WTC11 (cell line): Measurements from ENCODE around the gene TNXB. TPM values are rescaled to one million over a fixed set of nuclear protein-coding genes. Genes with fewer than 3 reads are reported as not detected.

Experiments
- ATAC-seq: fragments of 200-7000 bp; cut with Tn5 transposase; 2 replicates; pipeline ENCODE4 v1.10.0; 2021; ENCODE audit warnings: mild to moderate bottlenecking, moderate library complexity
- CTCF ChIA-PET: fragments of 300-600 bp; sonication (Branson Sonifier 250); formaldehyde crosslinking; loops from one replicate; lab custom pipeline; 2021; ENCODE audit warnings: antibody characterized with exemption; lab: Charles Lee
- POLR2A ChIA-PET: fragments of 350-600 bp; sonication (Branson Sonifier 250); formaldehyde crosslinking; loops from one replicate; lab custom pipeline; 2021; ENCODE audit warnings: antibody characterized with exemption; lab: Charles Lee
- DNase-seq: peaks from one replicate; pipeline ENCODE4 v3.0.0; 2021; ENCODE audit warnings: low spot score
- H3K27ac Mint-ChIP-seq: 2 replicates; pipeline ENCODE4 v1.8.0; 2021; ENCODE audit warnings: mixed read lengths
- H3K27me3 Mint-ChIP-seq: 2 replicates; pipeline ENCODE4 v1.8.0; 2021; ENCODE audit warnings: low read depth, mild to moderate bottlenecking, moderate library complexity, mixed read lengths
- H3K36me3 Mint-ChIP-seq: 2 replicates; pipeline ENCODE4 v1.8.0; 2021; ENCODE audit warnings: mixed read lengths
- H3K4me1 Mint-ChIP-seq: 2 replicates; pipeline ENCODE4 v1.8.0; 2022; ENCODE audit warnings: mixed read lengths
- H3K4me3 Mint-ChIP-seq: 2 replicates; pipeline ENCODE4 v1.8.0; 2021; ENCODE audit warnings: mild to moderate bottlenecking, moderate library complexity, mixed read lengths
- H3K9me3 Mint-ChIP-seq: 2 replicates; pipeline ENCODE4 v1.8.0; 2021; ENCODE audit warnings: mixed read lengths
- AR ChIP-seq: fragments of 250-450 bp; sonication (Bioruptor Pico); IDR thresholded peaks from 2 replicates; pipeline ENCODE4 v1.9.0; 2021; ENCODE audit warnings: mild to moderate bottlenecking
- CBFB ChIP-seq: sonication (generic); formaldehyde crosslinking; IDR thresholded peaks from 2 replicates; pipeline ENCODE4 v1.8.1; 2022; ENCODE audit warnings: mild to moderate bottlenecking, low read depth, missing genetic modification reagents
- CREM ChIP-seq: sonication (generic); formaldehyde crosslinking; IDR thresholded peaks from 2 replicates; pipeline ENCODE4 v1.8.1; 2022; ENCODE audit warnings: mild to moderate bottlenecking, missing genetic modification reagents, moderate library complexity
- EMX1 ChIP-seq: fragments of 250-450 bp; sonication (Bioruptor Pico); IDR thresholded peaks from 2 replicates; pipeline ENCODE4 v1.8.0; 2021; ENCODE audit warnings: mild to moderate bottlenecking
- FOXJ3 ChIP-seq: sonication (generic); formaldehyde crosslinking; IDR thresholded peaks from 2 replicates; pipeline ENCODE4 v1.9.0; 2021; ENCODE audit warnings: missing genetic modification reagents, mild to moderate bottlenecking, borderline replicate concordance
- HMGXB4 ChIP-seq: sonication (generic); formaldehyde crosslinking; IDR thresholded peaks from 2 replicates; pipeline ENCODE4 v1.8.1; 2023; ENCODE audit warnings: mild to moderate bottlenecking, moderate library complexity, missing genetic modification reagents
- NFATC4 ChIP-seq: fragments of 250-450 bp; sonication (Bioruptor Pico); IDR thresholded peaks from 2 replicates; pipeline ENCODE4 v1.9.0; 2021; ENCODE audit warnings: mild to moderate bottlenecking
- NFYB ChIP-seq: sonication (generic); formaldehyde crosslinking; conservative IDR thresholded peaks from 2 replicates; pipeline ENCODE4 v1.8.0; 2022; ENCODE audit warnings: low read depth, missing genetic modification reagents
- NR1H2 ChIP-seq: sonication (generic); formaldehyde crosslinking; IDR thresholded peaks from 2 replicates; pipeline ENCODE4 v1.9.0; 2021; ENCODE audit warnings: mild to moderate bottlenecking, moderate library complexity, missing genetic modification reagents
- OVOL2 ChIP-seq: fragments of 250-450 bp; sonication (Bioruptor Pico); IDR thresholded peaks from 2 replicates; pipeline ENCODE4 v1.9.0; 2021; ENCODE audit warnings: mild to moderate bottlenecking, borderline replicate concordance
- PRRX2 ChIP-seq: fragments of 250-450 bp; sonication (Bioruptor Pico); IDR thresholded peaks from 2 replicates; pipeline ENCODE4 v1.8.0; 2021; ENCODE audit warnings: mild to moderate bottlenecking
- SMAD4 ChIP-seq: sonication (generic); formaldehyde crosslinking; IDR thresholded peaks from 2 replicates; pipeline ENCODE4 v1.8.0; 2022; ENCODE audit warnings: mild to moderate bottlenecking, missing genetic modification reagents
- TCF7 ChIP-seq: sonication (generic); formaldehyde crosslinking; IDR thresholded peaks from 2 replicates; pipeline ENCODE4 v1.8.0; 2022; ENCODE audit warnings: mild to moderate bottlenecking, low read depth, missing genetic modification reagents, moderate library complexity
- TEAD1 ChIP-seq: sonication (generic); formaldehyde crosslinking; IDR thresholded peaks from 2 replicates; pipeline ENCODE4 v1.8.0; 2022; ENCODE audit warnings: mild to moderate bottlenecking, missing genetic modification reagents
- ZNF138 ChIP-seq: sonication (generic); formaldehyde crosslinking; conservative IDR thresholded peaks from 2 replicates; pipeline ENCODE4 v1.8.1; 2022; ENCODE audit warnings: mild to moderate bottlenecking, moderate library complexity, missing genetic modification reagents
- ZNF263 ChIP-seq: sonication (generic); formaldehyde crosslinking; IDR thresholded peaks from 2 replicates; pipeline ENCODE4 v1.8.1; 2022; ENCODE audit warnings: low read depth, mild to moderate bottlenecking, moderate library complexity, missing genetic modification reagents
- total RNA-seq: library from RNA; stranded (reverse); gene quantifications from 3 replicates; pipeline ENCODE4 v1.2.3, GENCODE V29; 2021
- TF ChIP-seq, protein P1 (sequence below): sonication (generic); formaldehyde crosslinking; IDR thresholded peaks from 2 replicates; pipeline ENCODE4 v1.8.0; 2022; ENCODE audit warnings: mild to moderate bottlenecking, missing genetic modification reagents
- TF ChIP-seq, protein P2 (sequence below): fragments of 250-450 bp; sonication (Bioruptor Pico); IDR thresholded peaks from 2 replicates; pipeline ENCODE4 v2.1.2; 2022; ENCODE audit warnings: mild to moderate bottlenecking, moderate library complexity
- TF ChIP-seq, protein P3 (sequence below): sonication (generic); formaldehyde crosslinking; IDR thresholded peaks from 2 replicates; pipeline ENCODE4 v1.8.1; 2022; ENCODE audit warnings: missing genetic modification reagents, borderline replicate concordance
- TF ChIP-seq, protein P4 (sequence below): sonication (generic); formaldehyde crosslinking; IDR thresholded peaks from 2 replicates; pipeline ENCODE4 v1.8.0; 2023; ENCODE audit warnings: missing genetic modification reagents, mild to moderate bottlenecking, borderline replicate concordance
- TF ChIP-seq, protein P5 (sequence below): fragments of 250-450 bp; sonication (Bioruptor Pico); IDR thresholded peaks from 2 replicates; pipeline ENCODE4 v1.9.0; 2021; ENCODE audit warnings: mild to moderate bottlenecking

Gene TNXB
- total RNA-seq, 1 experiment from 2014 or later, result 6.4 TPM

DNA sequence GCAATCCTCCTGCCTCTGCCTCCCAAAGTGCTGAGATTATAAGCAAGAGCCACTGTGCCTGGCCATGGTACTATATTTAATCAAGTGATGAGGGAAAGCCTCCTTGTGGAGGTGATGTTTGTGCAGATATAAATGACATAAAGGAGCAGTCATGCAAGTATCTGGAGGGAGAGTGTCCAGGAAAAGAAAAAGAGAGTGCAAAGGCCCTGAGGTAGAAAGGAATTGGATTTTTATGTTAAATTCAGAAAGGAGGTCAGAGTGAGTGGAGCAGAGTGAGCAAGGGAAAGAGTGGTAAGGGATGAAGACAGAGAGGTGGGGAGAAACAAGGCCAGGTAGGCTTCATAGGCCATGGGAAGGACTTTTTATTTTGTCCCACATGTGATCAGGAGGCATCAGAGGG lies 28.3 kb upstream of the TNXB start:
- H3K4me1 Mint-ChIP-seq, result no peaks in the 10 kb centered on the region
- no peak for DNase-seq
- ATAC-seq, result no peak
- TF ChIP-seq, protein P1, sequence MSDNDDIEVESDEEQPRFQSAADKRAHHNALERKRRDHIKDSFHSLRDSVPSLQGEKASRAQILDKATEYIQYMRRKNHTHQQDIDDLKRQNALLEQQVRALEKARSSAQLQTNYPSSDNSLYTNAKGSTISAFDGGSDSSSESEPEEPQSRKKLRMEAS (CRISPR knock-in tag), result no peak
- TF ChIP-seq NFATC4 (CRISPR knock-in tag) (no peak), NR1H2 (no peak), CREM (CRISPR knock-in tag) (no peak), OVOL2 (CRISPR knock-in tag) (no peak), AR (CRISPR knock-in tag) (no peak), TEAD1 (CRISPR knock-in tag) (no peak), ZNF138 (no peak), NFYB (CRISPR knock-in tag) (no peak), CBFB (CRISPR knock-in tag) (no peak), TCF7 (CRISPR knock-in tag) (no peak), EMX1 (CRISPR knock-in tag) (no peak)
- TF ChIP-seq, protein P2, sequence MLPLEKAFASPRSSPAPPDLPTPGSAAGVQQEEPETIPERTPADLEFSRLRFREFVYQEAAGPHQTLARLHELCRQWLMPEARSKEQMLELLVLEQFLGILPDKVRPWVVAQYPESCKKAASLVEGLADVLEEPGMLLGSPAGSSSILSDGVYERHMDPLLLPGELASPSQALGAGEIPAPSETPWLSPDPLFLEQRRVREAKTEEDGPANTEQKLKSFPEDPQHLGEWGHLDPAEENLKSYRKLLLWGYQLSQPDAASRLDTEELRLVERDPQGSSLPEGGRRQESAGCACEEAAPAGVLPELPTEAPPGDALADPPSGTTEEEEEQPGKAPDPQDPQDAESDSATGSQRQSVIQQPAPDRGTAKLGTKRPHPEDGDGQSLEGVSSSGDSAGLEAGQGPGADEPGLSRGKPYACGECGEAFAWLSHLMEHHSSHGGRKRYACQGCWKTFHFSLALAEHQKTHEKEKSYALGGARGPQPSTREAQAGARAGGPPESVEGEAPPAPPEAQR (CRISPR knock-in tag), result no peak
- TF ChIP-seq, all 79 proteins: peak for 0
- Mint-ChIP-seq H3K9me3 (no peaks in the 10 kb centered on the region), H3K27ac (no peak overlapping the region), H3K4me3 (no peak overlapping the region), H3K36me3 (no peaks in the 10 kb centered on the region), H3K27me3 (peaks cover 30% of the 10 kb centered on the region)
- ChIA-PET POLR2A (no interaction called here), CTCF (interaction anchor here (2.4 kb wide), 1 partner anchor 11 kb away, joined by 16 read pairs; no protein-coding TSS in a partner anchor)

- Mint-ChIP-seq H3K4me3 (no peak overlapping the region), H3K9me3 (no peaks in the 10 kb centered on the region), H3K27ac (no peak overlapping the region), H3K27me3 (peaks cover 27% of the 10 kb centered on the region), H3K4me1 (peaks cover 7% of the 10 kb centered on the region), H3K36me3 (no peaks in the 10 kb centered on the region)
- no peak for ATAC-seq
- ChIA-PET POLR2A (no interaction called here), CTCF (no interaction called here)
- DNase-seq, result no peak
- TF ChIP-seq SMAD4 (CRISPR knock-in tag), result no peak
- TF ChIP-seq ZNF263, result no peak
- TF ChIP-seq, protein P3, sequence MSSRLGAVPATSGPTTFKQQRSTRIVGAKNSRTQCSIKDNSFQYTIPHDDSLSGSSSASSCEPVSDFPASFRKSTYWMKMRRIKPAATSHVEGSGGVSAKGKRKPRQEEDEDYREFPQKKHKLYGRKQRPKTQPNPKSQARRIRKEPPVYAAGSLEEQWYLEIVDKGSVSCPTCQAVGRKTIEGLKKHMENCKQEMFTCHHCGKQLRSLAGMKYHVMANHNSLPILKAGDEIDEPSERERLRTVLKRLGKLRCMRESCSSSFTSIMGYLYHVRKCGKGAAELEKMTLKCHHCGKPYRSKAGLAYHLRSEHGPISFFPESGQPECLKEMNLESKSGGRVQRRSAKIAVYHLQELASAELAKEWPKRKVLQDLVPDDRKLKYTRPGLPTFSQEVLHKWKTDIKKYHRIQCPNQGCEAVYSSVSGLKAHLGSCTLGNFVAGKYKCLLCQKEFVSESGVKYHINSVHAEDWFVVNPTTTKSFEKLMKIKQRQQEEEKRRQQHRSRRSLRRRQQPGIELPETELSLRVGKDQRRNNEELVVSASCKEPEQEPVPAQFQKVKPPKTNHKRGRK, result no peak
- TF ChIP-seq EMX1 (CRISPR knock-in tag), result no peak
- no peak for TF ChIP-seq FOXJ3 (CRISPR knock-in tag)
- TF ChIP-seq, protein P4, sequence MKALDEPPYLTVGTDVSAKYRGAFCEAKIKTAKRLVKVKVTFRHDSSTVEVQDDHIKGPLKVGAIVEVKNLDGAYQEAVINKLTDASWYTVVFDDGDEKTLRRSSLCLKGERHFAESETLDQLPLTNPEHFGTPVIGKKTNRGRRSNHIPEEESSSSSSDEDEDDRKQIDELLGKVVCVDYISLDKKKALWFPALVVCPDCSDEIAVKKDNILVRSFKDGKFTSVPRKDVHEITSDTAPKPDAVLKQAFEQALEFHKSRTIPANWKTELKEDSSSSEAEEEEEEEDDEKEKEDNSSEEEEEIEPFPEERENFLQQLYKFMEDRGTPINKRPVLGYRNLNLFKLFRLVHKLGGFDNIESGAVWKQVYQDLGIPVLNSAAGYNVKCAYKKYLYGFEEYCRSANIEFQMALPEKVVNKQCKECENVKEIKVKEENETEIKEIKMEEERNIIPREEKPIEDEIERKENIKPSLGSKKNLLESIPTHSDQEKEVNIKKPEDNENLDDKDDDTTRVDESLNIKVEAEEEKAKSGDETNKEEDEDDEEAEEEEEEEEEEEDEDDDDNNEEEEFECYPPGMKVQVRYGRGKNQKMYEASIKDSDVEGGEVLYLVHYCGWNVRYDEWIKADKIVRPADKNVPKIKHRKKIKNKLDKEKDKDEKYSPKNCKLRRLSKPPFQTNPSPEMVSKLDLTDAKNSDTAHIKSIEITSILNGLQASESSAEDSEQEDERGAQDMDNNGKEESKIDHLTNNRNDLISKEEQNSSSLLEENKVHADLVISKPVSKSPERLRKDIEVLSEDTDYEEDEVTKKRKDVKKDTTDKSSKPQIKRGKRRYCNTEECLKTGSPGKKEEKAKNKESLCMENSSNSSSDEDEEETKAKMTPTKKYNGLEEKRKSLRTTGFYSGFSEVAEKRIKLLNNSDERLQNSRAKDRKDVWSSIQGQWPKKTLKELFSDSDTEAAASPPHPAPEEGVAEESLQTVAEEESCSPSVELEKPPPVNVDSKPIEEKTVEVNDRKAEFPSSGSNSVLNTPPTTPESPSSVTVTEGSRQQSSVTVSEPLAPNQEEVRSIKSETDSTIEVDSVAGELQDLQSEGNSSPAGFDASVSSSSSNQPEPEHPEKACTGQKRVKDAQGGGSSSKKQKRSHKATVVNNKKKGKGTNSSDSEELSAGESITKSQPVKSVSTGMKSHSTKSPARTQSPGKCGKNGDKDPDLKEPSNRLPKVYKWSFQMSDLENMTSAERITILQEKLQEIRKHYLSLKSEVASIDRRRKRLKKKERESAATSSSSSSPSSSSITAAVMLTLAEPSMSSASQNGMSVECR (CRISPR knock-in tag), result no peak
- no peak for TF ChIP-seq PRRX2 (CRISPR knock-in tag)
- TF ChIP-seq, protein P5, sequence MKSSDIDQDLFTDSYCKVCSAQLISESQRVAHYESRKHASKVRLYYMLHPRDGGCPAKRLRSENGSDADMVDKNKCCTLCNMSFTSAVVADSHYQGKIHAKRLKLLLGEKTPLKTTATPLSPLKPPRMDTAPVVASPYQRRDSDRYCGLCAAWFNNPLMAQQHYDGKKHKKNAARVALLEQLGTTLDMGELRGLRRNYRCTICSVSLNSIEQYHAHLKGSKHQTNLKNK (CRISPR knock-in tag), result no peak
- no peak for TF ChIP-seq HMGXB4
- no peak for TF ChIP-seq TEAD1 (CRISPR knock-in tag)
Measured at GRCh38 chr6:32133786-32134185, 24.6 kb upstream of the TNXB start.
